Measurements from ENCODE around the gene RASSF4.

The RASSF4 gene

DNA sequence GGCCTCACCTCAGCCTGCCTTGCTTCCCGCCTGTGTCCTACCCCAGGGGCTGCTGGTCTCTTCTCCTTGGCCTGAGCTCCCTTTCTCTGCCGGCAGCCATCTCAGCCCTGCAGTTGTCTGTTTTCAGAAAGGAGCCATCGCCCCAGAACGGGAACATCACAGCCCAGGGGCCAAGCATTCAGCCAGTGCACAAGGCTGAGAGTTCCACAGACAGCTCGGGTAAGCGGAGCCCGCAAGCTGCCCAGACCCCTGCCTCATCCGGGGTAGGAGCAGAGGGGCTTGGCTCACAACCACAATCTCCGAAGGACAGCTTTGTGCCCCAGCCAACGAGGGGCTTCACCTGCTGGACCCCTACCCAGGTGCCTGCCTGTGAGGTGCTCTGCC is 24.3 kb downstream of the RASSF4 start:
- no peak for DNase-seq (ENCODE audit: low read depth, low spot score)
- no peak overlapping the region for H3K27ac ChIP-seq

DNA sequence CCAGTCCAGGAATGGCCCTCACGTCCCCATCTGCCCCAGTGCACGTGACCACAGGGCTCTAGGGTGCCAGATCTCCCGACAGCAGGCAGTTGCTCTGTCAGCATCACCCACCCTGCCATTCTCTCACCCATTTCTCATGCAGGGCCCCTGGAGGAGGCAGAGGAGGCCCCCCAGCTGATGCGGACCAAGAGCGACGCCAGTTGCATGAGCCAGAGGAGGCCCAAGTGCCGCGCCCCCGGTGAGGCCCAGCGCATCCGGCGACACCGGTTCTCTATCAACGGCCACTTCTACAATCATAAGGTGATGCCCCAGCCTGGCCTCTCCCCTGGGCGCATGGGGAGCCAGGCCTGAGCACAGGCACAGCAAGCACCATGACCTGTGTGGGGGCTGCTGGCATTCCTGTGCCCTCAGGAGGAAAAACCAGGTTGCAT is 25.1 kb downstream of the RASSF4 start:
- H3K27ac ChIP-seq: no peak overlapping the region
- no peak for DNase-seq (ENCODE audit: low read depth, low spot score)

DNA sequence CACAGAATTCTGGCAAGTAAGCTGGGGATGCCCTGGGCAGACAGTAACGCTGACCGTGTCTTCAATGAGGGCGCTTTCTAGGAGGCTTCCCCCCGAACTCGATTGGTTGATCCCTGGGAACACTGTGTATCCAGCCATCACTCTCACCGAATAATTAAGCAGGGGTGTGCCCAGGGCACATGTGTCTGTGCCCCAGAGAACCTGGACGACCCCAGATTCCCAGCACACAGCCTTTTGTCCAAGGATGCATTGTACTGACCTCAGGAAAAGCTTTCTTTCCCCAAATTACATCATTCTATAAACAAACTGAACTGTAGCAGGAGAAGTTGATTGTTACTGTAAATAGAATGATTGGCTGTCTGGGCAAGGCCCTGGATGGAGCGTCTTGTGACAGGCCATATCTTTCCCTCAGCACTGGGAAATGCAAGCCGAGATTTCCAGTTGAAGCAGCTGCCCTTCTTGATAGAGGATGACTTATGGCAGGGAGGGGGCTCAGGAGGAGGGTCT is 25.6 kb downstream of the RASSF4 start:
- DNase-seq (ENCODE audit: low read depth, low spot score): no peak
- H3K27ac ChIP-seq: no peak overlapping the region

DNA sequence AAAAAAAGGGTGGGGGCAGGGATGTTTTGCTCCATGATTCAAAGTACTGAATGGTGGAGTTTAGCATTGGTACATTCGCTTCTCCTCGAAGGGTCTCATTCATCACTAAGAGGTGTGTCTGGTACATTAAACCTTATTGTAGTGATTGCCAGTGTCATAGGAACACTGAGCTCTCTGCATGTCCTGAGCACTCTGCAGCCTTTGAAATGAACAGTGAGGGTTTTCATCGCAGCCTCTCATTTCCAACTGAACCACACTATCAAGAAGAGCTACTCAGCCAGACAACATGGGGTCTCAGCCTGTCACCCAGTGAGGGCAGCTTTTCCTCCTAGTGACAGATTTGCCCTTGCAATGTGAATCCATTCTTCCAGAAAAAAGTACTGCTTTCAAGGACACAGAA is 26.6 kb downstream of the RASSF4 start:
- H3K27ac ChIP-seq: no peak overlapping the region
- no peak for DNase-seq (ENCODE audit: low read depth, low spot score)

DNA sequence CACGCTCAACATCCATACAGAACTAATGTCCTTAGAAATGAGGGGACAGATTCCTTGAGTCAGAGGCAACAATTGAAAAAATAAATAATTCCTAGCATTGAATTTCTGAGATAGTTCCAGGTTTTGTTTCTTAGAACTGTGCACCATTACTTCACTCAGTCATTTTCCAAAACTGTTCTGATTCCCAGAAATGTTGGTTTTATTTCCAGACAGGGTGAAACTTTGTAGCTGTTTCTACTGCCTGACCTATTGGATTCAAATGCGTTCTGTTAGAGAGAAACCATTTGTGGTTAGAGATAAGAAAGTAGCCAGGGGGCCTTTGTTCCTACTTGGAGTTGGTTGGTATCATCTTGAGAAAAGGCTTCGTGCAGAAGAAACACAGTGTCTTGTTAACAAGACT is 27.1 kb downstream of the RASSF4 start:
- no peak overlapping the region for H3K27ac ChIP-seq
- DNase-seq (ENCODE audit: low read depth, low spot score): no peak

DNA sequence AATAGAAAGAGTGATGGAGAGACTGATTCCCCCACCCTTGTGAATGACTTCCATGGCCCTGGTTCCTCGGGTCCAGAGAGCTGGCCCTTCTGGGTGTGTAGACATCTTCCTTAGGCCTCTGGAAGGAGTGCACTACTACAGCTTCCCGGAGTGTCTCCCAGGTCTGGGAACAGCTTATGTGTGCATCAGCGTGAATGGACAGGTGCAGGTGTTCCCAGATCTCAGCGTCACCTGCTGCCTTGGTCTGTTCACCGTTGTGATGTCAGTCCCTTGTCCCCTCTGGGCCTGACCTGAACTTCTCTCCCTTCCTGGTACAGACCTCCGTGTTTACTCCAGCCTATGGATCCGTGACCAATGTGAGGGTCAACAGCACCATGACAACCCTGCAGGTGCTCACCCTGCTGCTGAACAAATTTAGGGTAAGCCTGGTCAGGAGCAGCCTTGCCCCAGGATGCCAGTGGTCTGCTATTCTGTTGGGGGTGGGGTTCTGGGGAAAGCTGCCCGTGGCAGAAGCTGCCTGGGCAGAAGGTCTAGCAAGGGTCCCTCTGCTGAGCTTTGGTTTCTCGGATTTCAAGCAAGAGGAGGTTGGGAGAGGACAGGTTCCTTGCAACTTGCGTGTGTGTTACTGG is 29.5 kb downstream of the RASSF4 start:
- no peak overlapping the region for H3K27ac ChIP-seq
- DNase-seq (ENCODE audit: low read depth, low spot score): no peak

DNA sequence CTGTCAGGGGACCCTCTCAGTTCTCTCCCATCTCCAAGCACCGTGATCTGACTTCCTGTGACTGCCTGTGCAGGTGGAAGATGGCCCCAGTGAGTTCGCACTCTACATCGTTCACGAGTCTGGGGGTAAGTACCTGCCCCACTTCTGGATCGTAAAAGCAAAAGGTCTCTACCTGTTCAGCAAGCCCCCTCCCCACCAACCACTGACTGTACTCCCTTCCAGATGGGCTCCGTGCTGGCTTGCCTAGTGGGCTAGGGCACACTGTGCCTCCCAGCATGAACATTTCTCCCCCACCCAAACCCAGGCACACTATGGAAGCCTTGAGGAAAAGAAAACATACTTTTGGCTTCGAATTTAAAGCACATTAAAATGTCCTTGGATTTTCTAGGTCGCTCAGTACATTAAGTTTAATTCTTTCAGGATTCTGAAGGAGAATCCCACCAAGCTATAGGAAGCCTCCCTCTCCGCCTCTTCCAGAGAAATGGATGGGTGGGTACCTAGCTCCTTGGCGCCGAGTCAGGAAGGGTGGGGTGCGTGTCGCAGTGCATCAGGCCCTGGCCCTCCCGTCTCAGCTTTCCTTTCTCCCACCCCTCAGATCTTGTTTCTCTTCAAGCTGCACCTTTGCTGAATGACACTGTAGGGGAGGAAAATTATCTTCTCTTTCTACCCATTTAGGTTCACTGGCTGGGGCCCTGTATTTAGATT is 30.1 kb downstream of the RASSF4 start:
- DNase-seq (ENCODE audit: low read depth, low spot score): no peak
- no peak overlapping the region for H3K27ac ChIP-seq

DNA sequence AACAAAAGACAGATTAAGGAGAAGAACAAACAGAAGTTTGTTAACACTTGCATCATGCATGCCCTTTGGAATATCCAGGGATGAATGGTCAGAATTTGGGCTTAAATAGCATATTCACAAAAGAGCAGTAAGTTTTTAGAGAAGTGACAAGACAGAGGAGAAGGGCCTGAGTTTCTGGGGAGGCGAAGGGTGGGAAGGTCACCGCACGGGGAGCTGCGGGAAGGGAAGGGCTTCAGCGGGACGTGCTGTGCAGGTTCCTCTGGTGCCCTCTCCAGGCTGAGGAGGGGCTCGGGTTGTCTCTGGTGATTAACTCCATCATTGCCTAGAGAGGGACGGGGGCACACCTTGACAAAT is 30.7 kb downstream of the RASSF4 start:
- no peak for DNase-seq (ENCODE audit: low read depth, low spot score)
- no peak overlapping the region for H3K27ac ChIP-seq

DNA sequence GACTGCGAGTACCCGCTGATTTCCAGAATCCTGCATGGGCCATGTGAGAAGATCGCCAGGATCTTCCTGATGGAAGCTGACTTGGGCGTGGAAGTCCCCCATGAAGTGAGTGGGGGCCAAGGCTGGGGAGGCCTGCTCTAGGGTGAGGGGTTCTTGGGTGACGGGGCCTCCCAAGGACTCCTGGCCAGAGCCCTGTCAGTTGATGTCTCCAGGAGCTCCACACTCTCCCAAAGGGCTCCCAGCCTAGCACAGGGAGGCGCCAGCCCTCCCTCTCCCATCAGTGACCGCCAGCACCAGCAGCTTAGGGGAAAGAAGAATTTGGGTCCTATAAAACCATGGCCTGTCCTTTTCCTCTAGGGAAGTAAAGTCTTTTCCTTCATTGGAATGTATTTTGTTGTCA is 31.4 kb downstream of the RASSF4 start:
- no peak for DNase-seq (ENCODE audit: low read depth, low spot score)
- no peak overlapping the region for H3K27ac ChIP-seq

DNA sequence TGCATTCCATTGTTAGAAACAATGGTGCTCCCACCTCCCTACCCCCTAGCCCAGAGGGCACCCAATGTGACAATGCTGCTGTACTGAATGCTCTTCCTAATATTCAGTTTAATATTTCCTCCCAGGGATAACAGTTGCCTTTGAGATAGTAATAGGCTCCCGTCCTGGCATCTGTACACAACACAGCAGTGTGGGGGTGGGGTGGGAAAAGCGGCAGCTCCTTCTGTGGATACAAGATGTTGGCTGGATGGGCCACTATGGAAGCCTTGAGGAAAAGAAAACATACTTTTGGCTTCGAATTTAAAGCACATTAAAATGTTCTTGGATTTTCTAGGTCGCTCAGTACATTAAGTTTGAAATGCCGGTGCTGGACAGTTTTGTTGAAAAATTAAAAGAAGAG is 32.0 kb downstream of the RASSF4 start:
- no peak for DNase-seq (ENCODE audit: low read depth, low spot score)
- H3K27ac ChIP-seq: no peak overlapping the region

DNA sequence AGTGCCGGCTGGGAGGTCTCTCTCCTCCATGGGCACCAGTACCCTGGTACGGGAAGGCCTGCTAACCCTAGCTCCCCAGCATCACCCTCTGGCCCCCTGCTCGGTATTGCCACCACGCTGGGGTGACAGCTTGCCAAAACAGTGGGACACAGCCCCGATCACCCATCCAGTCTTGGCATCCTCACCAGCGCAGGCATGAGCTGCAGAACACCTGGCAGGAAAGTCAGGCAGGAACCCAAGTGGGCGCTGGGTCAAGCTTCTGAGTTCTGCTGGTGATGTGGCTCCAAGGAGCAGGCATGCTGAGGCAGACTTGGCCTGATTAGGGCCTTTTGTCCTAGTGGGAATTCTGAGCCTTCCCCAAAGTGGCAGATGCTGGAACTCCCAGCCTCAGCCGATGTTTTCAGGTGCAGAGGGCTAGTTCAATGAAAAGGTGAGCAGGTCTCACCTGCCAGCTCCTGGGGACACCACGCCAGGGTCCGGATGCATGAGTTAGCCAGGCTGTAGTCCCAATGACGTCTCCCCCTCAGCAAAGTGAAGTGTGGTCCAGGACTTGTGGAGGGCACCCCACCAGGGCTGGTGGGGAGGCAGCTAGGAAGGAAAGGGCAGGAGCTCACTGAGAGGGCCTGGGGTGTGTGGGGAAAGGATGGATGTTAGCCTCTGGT is 32.6 kb downstream of the RASSF4 start:
- no peak overlapping the region for H3K27ac ChIP-seq
- DNase-seq (ENCODE audit: low read depth, low spot score): no peak

DNA sequence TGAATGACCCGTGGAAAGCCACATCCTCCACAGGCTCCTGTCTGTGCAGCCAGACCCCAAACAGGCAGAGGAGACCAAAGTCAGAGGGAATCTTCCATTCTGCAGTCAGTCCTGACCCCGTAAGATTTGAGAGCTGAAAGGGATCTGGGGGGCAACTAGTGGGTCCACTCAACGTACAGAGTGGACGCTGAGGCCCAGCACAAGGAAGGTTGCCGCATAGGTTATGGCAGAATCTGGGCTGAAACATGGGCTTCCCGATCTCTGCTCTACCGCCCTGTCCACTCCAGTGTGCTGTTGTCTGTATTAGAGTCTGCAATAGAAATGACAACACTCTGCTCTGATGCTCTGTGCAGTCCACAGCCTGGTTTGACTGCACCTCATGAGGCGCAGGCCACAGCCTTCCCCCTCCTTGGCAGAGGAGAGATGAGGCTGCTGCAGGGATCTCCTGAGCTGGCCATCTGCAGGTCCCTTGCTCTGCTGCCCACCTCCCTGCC is 33.2 kb downstream of the RASSF4 start:
- H3K27ac ChIP-seq: no peak overlapping the region
- no peak for DNase-seq (ENCODE audit: low read depth, low spot score)

DNA sequence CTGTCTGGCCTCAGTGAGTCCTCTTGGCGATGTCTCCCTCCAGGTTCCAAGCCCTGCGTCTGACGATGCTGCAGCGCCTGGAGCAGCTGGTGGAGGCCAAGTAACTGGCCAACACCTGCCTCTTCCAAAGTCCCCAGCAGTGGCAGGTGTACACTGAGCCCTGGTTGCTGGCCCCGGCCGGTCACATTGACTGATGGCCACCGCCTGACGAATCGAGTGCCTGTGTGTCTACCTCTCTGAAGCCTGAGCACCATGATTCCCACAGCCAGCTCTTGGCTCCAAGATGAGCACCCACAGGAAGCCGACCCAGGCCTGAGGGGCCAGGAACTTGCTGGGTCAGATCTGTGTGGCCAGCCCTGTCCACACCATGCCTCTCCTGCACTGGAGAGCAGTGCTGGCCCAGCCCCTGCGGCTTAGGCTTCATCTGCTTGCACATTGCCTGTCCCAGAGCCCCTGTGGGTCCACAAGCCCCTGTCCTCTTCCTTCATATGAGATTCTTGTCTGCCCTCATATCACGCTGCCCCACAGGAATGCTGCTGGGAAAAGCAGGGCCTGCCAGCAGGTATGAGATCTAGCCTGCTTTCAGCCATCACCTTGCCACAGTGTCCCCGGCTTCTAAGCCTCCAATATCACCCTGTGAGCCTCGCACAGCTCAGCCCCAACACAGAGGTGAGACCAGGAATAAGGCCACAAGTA is 33.8 kb downstream of the RASSF4 start:
- no peak for DNase-seq (ENCODE audit: low read depth, low spot score)
- no peak overlapping the region for H3K27ac ChIP-seq

DNA sequence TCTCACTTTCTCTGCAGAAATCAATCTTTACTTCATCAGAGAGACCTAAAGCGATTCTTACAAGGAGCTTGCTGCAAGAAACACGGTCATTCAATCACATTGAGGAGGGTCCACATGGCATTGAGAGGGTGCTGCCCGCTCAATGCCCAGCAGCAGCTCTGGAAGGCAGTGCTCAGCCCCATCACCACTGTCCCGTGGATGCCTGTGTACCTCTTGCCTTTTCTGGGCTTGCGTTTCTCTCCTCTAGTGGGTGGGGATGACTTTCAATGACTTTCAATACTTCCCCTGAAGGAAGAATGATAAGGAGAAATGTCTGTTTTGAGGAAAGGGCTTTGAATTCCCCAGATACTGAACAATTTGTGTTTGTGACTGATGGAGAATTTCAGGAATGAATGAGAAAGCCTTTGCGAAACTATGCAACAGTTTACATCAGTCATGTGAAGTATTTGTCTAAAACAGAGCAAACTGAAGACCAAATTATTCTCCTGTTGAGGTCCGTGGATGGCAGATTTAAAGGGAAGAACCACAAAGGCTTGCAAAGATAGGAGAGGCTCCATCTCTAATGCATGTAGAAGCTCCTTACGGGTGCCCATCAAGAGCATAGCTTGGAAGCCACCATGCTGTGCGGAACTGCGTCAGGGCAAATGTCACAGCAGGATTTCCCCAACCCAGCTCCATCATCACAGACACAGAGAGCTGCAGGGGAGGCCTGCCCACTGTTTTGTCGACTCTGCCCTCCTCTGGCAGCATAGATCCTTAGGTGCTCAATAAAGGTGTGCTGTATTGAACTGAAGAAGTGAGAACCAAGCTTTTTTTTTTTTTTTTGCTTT is 34.5 kb downstream of the RASSF4 start:
- DNase-seq (ENCODE audit: low read depth, low spot score): no peak
- H3K27ac ChIP-seq: no peak overlapping the region

DNA sequence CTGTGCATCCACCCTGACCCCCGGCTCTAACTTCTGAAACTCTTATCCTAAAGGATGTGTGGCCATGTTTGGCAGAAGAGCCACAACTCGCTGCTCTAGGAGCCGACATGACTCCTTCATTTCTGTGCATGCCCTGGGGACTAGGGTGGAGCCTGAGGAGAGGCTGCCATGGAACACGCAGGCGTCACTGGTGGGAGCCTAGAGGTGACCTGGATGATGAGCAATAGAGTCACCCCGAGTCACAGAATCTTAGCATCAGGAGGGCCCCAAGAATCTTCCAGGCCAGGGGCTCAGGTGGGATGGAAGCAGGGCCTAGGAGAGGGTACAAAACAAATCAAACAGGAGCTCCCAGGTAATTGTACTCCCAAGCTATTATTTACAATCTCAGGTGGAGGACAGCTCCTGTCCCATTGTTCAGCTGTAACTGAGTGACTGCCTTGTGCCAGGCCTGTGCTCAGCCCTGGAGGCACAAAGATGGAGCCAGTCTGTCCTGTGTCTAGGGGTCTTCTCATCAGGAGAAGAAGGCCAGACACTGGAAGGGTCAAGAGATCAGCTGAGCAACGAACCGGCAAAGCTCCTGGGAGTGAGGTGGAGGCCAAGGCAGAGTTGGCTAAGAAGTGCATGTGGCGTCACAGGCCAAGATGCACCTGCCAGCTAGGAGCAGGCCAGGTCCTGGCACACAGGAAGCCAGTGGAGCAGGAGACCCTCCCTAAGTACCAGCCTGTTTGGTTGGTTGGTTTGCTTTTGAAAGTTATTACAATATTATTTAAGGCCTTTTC is 35.3 kb downstream of the RASSF4 start:
- no peak for DNase-seq (ENCODE audit: low read depth, low spot score)

DNA sequence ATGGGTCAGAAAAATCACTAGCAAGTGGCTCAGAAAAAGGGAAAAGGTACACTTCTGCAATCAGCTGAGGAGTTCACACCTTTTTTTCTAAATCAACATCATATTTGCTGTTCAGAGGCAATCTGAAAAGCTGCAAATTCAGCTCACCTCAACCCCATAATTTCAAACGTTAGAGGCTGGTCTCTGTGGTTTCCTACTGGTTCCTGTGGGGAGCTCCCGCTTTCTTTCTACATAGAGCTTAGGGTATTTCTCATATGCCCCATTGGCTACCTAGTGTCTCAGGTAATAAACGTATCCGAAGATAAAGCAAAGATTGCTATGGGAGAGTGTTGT is 35.9 kb downstream of the RASSF4 start:
- no peak for DNase-seq (ENCODE audit: low read depth, low spot score)
- no peak overlapping the region for H3K27ac ChIP-seq

More for the DNA sequence above, 35.3 kb downstream of the RASSF4 start:
- H3K27ac ChIP-seq: no peak overlapping the region

DNA sequence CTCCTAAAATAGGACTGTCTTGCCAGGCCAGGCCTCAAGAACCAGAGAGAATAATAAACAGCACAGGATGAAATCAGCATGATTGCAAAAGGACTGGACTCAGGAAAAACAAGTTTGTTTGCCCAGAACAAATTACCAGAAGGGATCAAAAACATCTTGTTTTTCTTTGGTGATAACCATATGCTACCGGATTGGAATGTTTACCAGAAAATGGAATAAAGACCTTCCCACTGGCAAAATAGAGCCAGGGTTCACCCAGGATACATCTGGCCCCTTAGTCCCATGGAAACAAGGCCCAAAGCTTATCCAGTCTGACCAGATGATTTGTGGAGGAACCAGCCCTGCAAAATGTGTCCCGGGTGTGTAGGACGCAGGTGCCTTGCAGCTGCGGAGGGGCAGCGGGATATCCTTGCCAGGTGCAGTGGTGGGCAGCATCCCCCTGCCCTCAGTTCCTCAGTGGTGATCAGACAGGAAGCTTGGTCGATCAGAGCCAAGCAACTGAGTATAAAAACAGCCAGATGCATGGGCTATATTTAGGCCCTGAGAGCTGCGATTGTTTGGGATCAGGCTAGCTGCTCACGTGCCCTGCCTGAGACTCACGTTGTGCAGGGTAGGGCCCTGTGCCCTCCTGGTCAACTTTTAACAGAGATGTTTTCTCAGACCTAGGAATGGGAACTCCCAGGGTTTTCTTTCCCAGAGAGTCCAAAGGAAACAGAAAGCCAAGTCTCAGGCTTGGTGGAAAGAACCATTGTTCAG is 36.5 kb downstream of the RASSF4 start:
- no peak overlapping the region for H3K27ac ChIP-seq
- DNase-seq (ENCODE audit: low read depth, low spot score): no peak

DNA sequence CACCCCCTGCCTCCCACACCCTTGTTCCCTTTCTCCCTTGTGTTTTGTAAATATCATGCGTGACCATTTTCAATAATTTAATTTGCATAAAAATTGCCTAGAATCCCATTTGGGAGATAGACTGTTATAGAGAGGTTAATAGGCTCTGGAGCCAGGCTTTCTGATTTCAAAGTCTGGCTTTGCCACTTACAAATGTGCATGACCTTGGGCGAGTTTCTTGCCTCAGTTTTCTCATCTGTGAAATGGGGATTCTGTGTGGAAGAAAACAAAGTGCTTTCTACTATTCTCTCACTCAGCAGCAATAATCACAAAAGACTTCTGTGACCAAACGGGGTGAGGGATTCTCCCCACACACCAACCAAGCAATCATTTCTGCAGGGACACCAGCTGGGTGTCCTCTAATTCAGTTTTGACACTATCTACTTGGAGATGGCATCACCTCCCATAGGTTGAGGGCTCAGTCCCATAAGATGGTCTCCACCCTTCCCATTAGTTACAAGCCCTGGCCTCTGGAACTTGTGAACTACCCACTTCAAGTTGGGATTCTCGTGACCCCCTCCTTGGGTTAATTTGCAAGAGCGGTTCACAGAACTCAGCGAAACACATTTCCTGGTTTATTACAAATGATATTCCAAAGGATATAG is 37.6 kb downstream of the RASSF4 start:
- no peak for DNase-seq (ENCODE audit: low read depth, low spot score)

More for the DNA sequence above, 37.6 kb downstream of the RASSF4 start:
- H3K27ac ChIP-seq: no peak overlapping the region

Data from epithelial cell of prostate (primary cell).